ENCODE results near the gene OSER1. TPM values are rescaled to one million over a fixed set of nuclear protein-coding genes. Genes with fewer than 3 reads are reported as not detected.

The OSER1 gene
- total and polyA plus RNA-seq, 9 of the 15 experiments (the other 6 are each of a cell fraction or from before 2014, with no cell fraction given), result 15.5 to 57.3 (median 19.9) TPM

GRCh38 chr20:44231193-44231592 lies 20.6 kb upstream of the OSER1 start:
- H3K79me2 ChIP-seq (ENCODE audit: control insufficient read depth, insufficient read depth, low read length), result no peaks in the 10 kb centered on the region
- H3K27ac ChIP-seq (ENCODE audit: extremely low read depth, low read depth, low read length), result no peak overlapping the region
- H3K9ac ChIP-seq (ENCODE audit: insufficient read depth in 1 of 2, low read depth in 2 of 2, low read length in 2 of 2), result no peak overlapping the region
- CTCF ChIA-PET (ENCODE audit: low intra/inter-chr PET ratio), result no interaction called here
- in situ Hi-C loops (cut with MboI) (no loop called here), intact Hi-C loops (cut with micrococcal nuclease) (no loop called here)
- no TSS peak for BruUV-seq (replicated peaks)
- no peaks in the 10 kb centered on the region for H3K4me1 ChIP-seq (replicated peaks in 1 of 2; ENCODE audit: control insufficient read depth in 2 of 2, insufficient read depth in 2 of 2, low read length in 2 of 2)
- no peaks in the 10 kb centered on the region for H4K20me1 ChIP-seq (replicated peaks; ENCODE audit: control insufficient read depth, insufficient read depth, low read length)
- no peak overlapping the region for H2AFZ ChIP-seq (ENCODE audit: low read depth, low read length)
- H3K4me3 ChIP-seq, result no peak overlapping the region
- H3K36me3 ChIP-seq (ENCODE audit: control insufficient read depth, insufficient read depth, low read length), result no peaks in the 10 kb centered on the region
- ATAC-seq (no peak), DNase-seq (ENCODE audit: extremely low read depth in 1 of 4, low spot score in 3 of 4) (no peak), FAIRE-seq (no peak)
- H3K4me2 ChIP-seq (ENCODE audit: insufficient read depth, low read length), result no peak overlapping the region
- TF ChIP-seq NCOR1 (IDR thresholded peaks at IDR 0.05), result no peak
- no peak for TF ChIP-seq MAZ (CRISPR knock-in tag; conservative IDR thresholded peaks at IDR 0.05 in 1 of 2, IDR thresholded peaks at IDR 0.05 in 1 of 2)
- H3K9me1 ChIP-seq (ENCODE audit: control insufficient read depth, insufficient read depth, low read length), result no peaks in the 10 kb centered on the region
- POLR2A ChIA-PET, result interaction anchor here (0.6 to 0.7 kb wide), 3 partner anchors 80 to 1824 kb away, joined by 3 to 4 read pairs (median 4); partner anchors contain the start of gene FITM2
- WGBS (ENCODE audit: insufficient coverage, low coverage, missing lambda C conversion rate), result 9% methylated on average over 7 of the region's 7 CpGs
- H3K27me3 ChIP-seq (ENCODE audit: control insufficient read depth in 2 of 2, insufficient read depth in 2 of 2, low read length in 2 of 2), result peaks cover 13 to 38% of the 10 kb centered on the region in 2 experiments; a peak in 4 of 5 replicates
- H3K9me3 ChIP-seq (replicated peaks; ENCODE audit: control insufficient read depth, insufficient read depth, low read depth, low read length), result no peaks in the 10 kb centered on the region

- no peak for FAIRE-seq
- no peak overlapping the region for H3K27ac ChIP-seq (ENCODE audit: extremely low read depth, low read depth, low read length)
- no peak for TF ChIP-seq DIDO1 (tag; IDR thresholded peaks at IDR 0.05; ENCODE audit: low read depth)
- TF ChIP-seq TCF15 (CRISPR knock-in tag; IDR thresholded peaks at IDR 0.05), result no peak
- TF ChIP-seq POLR3A (IDR thresholded peaks at IDR 0.05; ENCODE audit: borderline replicate concordance, extremely low read depth, insufficient read depth, insufficient read length), result no peak
- no peak for TF ChIP-seq FOXP1 (CRISPR knock-in tag; IDR thresholded peaks at IDR 0.05)
- TF ChIP-seq MTA3 (IDR thresholded peaks at IDR 0.05; ENCODE audit: borderline replicate concordance), result no peak
- TF ChIP-seq ZBTB49 (CRISPR knock-in tag; IDR thresholded peaks at IDR 0.05; ENCODE audit: borderline replicate concordance), result no peak
- no peak for TF ChIP-seq POLR2G (IDR thresholded peaks at IDR 0.05; ENCODE audit: low read depth, low read length)
- no peak for TF ChIP-seq STAG1 (CRISPR knock-in tag; IDR thresholded peaks at IDR 0.05; ENCODE audit: borderline replicate concordance)
- TF ChIP-seq ELF4 (CRISPR knock-in tag; IDR thresholded peaks at IDR 0.05), result no peak
- TF ChIP-seq RB1 (IDR thresholded peaks at IDR 0.05; ENCODE audit: low read depth), result no peak
Measured at GRCh38 chr20:44228465-44229258, 18.1 kb upstream of the OSER1 start.

More at GRCh38 chr20:44228465-44229258, 18.1 kb upstream of the OSER1 start:
- H3K79me2 ChIP-seq (ENCODE audit: control insufficient read depth, insufficient read depth, low read length), result no peaks in the 10 kb centered on the region
- no TSS peak for BruUV-seq (replicated peaks)
- no peaks in the 10 kb centered on the region for H3K9me3 ChIP-seq (replicated peaks; ENCODE audit: control insufficient read depth, insufficient read depth, low read depth, low read length)
- H3K4me2 ChIP-seq (ENCODE audit: insufficient read depth, low read length), result no peak overlapping the region
- DNase-seq (ENCODE audit: extremely low read depth in 1 of 4, low spot score in 3 of 4), result no peak
- ATAC-seq, result peak; percentile 42; the same call in 1 of the 3 replicates
- H3K27me3 ChIP-seq (ENCODE audit: control insufficient read depth in 2 of 2, insufficient read depth in 2 of 2, low read length in 2 of 2), result peaks cover 15 to 43% of the 10 kb centered on the region in 2 experiments
- peaks cover 0 to 3% of the 10 kb centered on the region in 2 experiments; a peak in 1 of 5 replicates for H3K4me1 ChIP-seq (replicated peaks in 1 of 2; ENCODE audit: control insufficient read depth in 2 of 2, insufficient read depth in 2 of 2, low read length in 2 of 2)
- no peak overlapping the region for H3K4me3 ChIP-seq
- H2AFZ ChIP-seq (ENCODE audit: low read depth, low read length), result no peak overlapping the region
- ChIA-PET CTCF (ENCODE audit: low intra/inter-chr PET ratio) (no interaction called here), POLR2A (interaction anchor here (0.6 kb wide), 2 partner anchors 216 to 521 kb away, joined by 3 to 4 read pairs; no protein-coding TSS in a partner anchor)
- 0% methylated on average over 14 of the region's 17 CpGs for WGBS (ENCODE audit: insufficient coverage, low coverage, missing lambda C conversion rate)
- H3K9ac ChIP-seq (ENCODE audit: insufficient read depth in 1 of 2, low read depth in 2 of 2, low read length in 2 of 2), result no peak overlapping the region
- intact Hi-C loops (cut with micrococcal nuclease) (no loop called here), in situ Hi-C loops (cut with MboI) (no loop called here)
- H3K9me1 ChIP-seq (ENCODE audit: control insufficient read depth, insufficient read depth, low read length), result no peaks in the 10 kb centered on the region
- H3K36me3 ChIP-seq (ENCODE audit: control insufficient read depth, insufficient read depth, low read length), result no peaks in the 10 kb centered on the region
- peaks cover 5% of the 10 kb centered on the region; the same call in 1 of the 2 replicates for H4K20me1 ChIP-seq (replicated peaks; ENCODE audit: control insufficient read depth, insufficient read depth, low read length)
